22Rv1 (cell line): Measurements from ENCODE around the gene PCSK2.

Source experiments
- H3K27ac ChIP-seq: fragments of 450-650 bp; 2 replicates; pipeline ENCODE4 v1.5.1; 2017
- CTCF ChIP-seq: fragments of 450-650 bp; IDR thresholded peaks from 2 replicates; pipeline ENCODE4 v1.5.1; 2017; ENCODE audit warnings: mild to moderate bottlenecking
- ZFX ChIP-seq: fragments of 450-650 bp; IDR thresholded peaks from 2 replicates; pipeline ENCODE4 v1.6.1; 2017; ENCODE audit warnings: antibody characterized with exemption, borderline replicate concordance

Gene PCSK2

GRCh38 chr20:17467120-17467655, 240.3 kb downstream of the PCSK2 start:
- H3K27ac ChIP-seq: no peak overlapping the region
- TF ChIP-seq CTCF (no peak), ZFX (no peak)

- no peak for TF ChIP-seq ZFX
- TF ChIP-seq CTCF: no peak
- no peak overlapping the region for H3K27ac ChIP-seq
These were observed 241.4 kb downstream of the PCSK2 start for GRCh38 chr20:17468073-17468840.

- H3K27ac ChIP-seq: no peak overlapping the region
- TF ChIP-seq CTCF (no peak), ZFX (no peak)
These were observed 242.6 kb downstream of the PCSK2 start for GRCh38 chr20:17469246-17470030.

- no peak overlapping the region for H3K27ac ChIP-seq
- TF ChIP-seq ZFX: no peak
- TF ChIP-seq CTCF: no peak
These were observed 243.7 kb downstream of the PCSK2 start for GRCh38 chr20:17470521-17470920.

- TF ChIP-seq CTCF (no peak), ZFX (no peak)
- no peak overlapping the region for H3K27ac ChIP-seq
These were observed 244.1 kb downstream of the PCSK2 start for GRCh38 chr20:17470973-17471372.

GRCh38 chr20:17471606-17472187, 244.9 kb downstream of the PCSK2 start:
- no peak for TF ChIP-seq ZFX
- TF ChIP-seq CTCF: no peak
- H3K27ac ChIP-seq: no peak overlapping the region
